Pancreas (tissue), 10 donors: Measurements from ENCODE around the gene MAP2K2. TPM values are rescaled to one million over a fixed set of nuclear protein-coding genes. Genes with fewer than 3 reads are reported as not detected.

Experiments used
- ATAC-seq, 4 donors: fragments of 200-7000 bp; cut with Tn5 transposase; one replicate each; pipeline versions ENCODE4 v1.8.0 to v1.9.1; 2020; ENCODE audit warnings: mild to moderate bottlenecking in 4 of 4, moderate library complexity in 4 of 4
- DNase-seq, 6 donors: peaks; one replicate each; pipeline ENCODE4 v3.0.0-alpha.2; 2020
- FAIRE-seq: peaks from 2 replicates; lab custom pipeline; 2012; peaks lifted over from hg19 to GRCh38; lab: Jason Lieb, UNC
- H3K27ac ChIP-seq, 4 donors: fragments of 200-600 bp; sonication (generic); 1 replicate in 3 of 4; 2 replicates in 1 of 4; pipeline versions ENCODE4 v1.5.0 to v1.8.0; 2020
- H3K27me3 ChIP-seq, 4 donors: fragments of 200-600 bp; one replicate each; pipeline ENCODE4 v1.8.0; 2021
- H3K36me3 ChIP-seq, 3 donors: fragments of 200-600 bp; sonication (generic) in 1 of 3; one replicate each; pipeline versions ENCODE4 v1.5.0 to v1.8.0; 2020 to 2021
- H3K4me1 ChIP-seq, 3 donors: fragments of 200-600 bp; one replicate each; pipeline ENCODE4 v1.8.0; 2021
- H3K4me3 ChIP-seq, 4 donors: fragments of 200-600 bp; sonication (generic) in 2 of 4; one replicate each; pipeline versions ENCODE4 v1.5.0 to v1.8.0; 2020 to 2021
- H3K9me3 ChIP-seq, 4 donors: fragments of 200-600 bp; one replicate each; pipeline ENCODE4 v1.8.0; 2021
- WGBS, 2 donors: extraction: QIAGEN DNeasy Blood & Tissue Kit; methylation state at CpG; one replicate each; pipeline ENCODE4 v1.1.7; 2013; 5-methylcytosine and 5-hydroxymethylcytosine counted together
- intact Hi-C, 3 donors: fragments of 100-400 bp; cut with DNase I; formaldehyde crosslinking; loops; one replicate each; pipeline versions ENCODE4 v1.11.1 to v1.14.2; 2022
- polyA plus RNA-seq, 2 donors: library from polyadenylated mRNA; stranded (reverse); fragments of 200-250 nt; gene quantifications; one replicate each; pipeline ENCODE4 v1.2.3, GENCODE V29; 2013
- total RNA-seq, 6 donors: library from RNA; stranded (reverse); fragmentation: NEBNext Ultra II Directional in 4 of 6; extraction: Animal tissue kit (Norgen Biotek cat#: 25700) in 4 of 6; gene quantifications; one replicate each; pipeline versions ENCODE4 v1.2.1 to v1.2.4, GENCODE V29; 2021 to 2023
- TF ChIP-seq, protein P1 (sequence below), 4 donors: fragments of 200-600 bp; sonication (generic) in 3 of 4; IDR thresholded peaks; one replicate each; pipeline versions ENCODE4 v1.5.0 to v1.8.0; 2021; ENCODE audit warnings: antibody characterized with exemption in 4 of 4
- donor health status: healthy with polysubstance abuse.
- donor health status: DM: no; HTN: no; CAD: no; lungs with moderate emphysema.
- donor health status: DM: no; HTN: no; CAD: no.
- donor health status: control.
- donor health status: control.
- donor health status: Bipolar disorder and iron deficiency.
- donor health status: DM: yes; HTN: yes; CAD: no.
- donor health status: DM: no; HTN: no; CAD: no.
- donor health status: DM: no; HTN: no; CAD: no.
- donor health status: DM: yes; HTN: yes; CAD: no.

The MAP2K2 gene
- total and polyA plus RNA-seq, 8 donors: 52.4 to 183 (median 74.2) TPM

DNA sequence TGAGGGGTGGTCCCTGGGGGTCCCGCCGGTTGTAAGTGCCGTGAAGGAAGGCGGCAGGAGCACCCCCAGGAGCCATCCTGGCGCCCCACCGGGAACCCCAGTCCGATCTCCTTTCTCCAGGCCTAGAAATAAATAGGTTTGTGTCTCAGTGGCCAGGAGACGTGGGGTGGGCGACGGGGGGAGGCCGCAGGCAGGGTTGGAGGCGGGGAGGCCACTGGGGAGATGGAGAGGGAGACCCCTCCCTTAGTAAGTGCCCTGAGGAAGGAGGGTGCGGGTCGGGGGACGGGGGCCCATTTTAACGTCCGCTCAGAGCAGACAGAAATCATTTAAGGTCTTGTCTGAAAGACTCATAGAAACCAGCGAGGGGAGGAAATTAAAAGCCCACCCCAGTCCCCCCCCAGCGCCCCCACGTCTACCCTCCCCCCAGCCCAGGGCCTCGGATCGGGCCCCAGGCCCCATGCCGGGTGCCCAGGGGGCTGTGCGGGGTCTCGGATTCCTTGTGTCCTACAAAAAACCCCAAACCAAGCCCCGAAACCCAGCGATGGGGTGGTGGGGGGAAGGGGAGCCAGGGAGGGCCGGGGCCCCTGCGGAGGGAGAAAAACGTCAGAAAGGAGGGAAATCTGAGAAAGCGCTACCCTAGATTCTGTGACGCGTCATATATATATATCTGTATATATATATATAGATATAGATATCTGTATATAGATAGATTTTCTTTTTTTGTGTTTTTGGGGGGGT lies 76.8 kb downstream of the MAP2K2 start:
- WGBS, 2 donors: 88 to 93% methylated on average over 33 of the region's 33 CpGs
- no peaks in the 10 kb centered on the region for H3K36me3 ChIP-seq
- no peak overlapping the region for H3K27ac ChIP-seq
- no peak overlapping the region for H3K4me3 ChIP-seq
- intact Hi-C loops: no loop called here
- TF ChIP-seq, protein P1, sequence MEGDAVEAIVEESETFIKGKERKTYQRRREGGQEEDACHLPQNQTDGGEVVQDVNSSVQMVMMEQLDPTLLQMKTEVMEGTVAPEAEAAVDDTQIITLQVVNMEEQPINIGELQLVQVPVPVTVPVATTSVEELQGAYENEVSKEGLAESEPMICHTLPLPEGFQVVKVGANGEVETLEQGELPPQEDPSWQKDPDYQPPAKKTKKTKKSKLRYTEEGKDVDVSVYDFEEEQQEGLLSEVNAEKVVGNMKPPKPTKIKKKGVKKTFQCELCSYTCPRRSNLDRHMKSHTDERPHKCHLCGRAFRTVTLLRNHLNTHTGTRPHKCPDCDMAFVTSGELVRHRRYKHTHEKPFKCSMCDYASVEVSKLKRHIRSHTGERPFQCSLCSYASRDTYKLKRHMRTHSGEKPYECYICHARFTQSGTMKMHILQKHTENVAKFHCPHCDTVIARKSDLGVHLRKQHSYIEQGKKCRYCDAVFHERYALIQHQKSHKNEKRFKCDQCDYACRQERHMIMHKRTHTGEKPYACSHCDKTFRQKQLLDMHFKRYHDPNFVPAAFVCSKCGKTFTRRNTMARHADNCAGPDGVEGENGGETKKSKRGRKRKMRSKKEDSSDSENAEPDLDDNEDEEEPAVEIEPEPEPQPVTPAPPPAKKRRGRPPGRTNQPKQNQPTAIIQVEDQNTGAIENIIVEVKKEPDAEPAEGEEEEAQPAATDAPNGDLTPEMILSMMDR (IDR thresholded peaks at IDR 0.05): no peak
- H3K4me1 ChIP-seq: peaks cover 9 to 13% (median 12%) of the 10 kb centered on the region in 3 donors
- ATAC-seq (no peak), FAIRE-seq (no peak), DNase-seq (no peak)
- no peaks in the 10 kb centered on the region for H3K27me3 ChIP-seq
- H3K9me3 ChIP-seq: no peaks in the 10 kb centered on the region

DNA sequence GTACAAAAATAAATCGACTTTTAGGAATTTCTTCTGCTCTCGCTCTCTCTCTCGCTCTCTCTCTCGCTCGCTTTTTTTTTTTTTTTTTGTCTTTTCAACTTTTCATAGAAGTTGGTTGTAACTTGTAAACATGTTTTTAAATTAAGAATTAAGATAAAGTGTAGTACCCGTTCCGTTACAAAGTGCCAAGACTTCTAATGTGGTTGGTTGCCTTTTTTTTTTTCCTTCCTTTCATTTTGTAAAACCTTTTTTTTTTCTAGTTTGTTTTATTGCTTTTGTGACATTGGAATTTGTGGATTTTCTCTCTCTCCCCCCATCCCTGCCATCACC lies 77.6 kb downstream of the MAP2K2 start:
- Histone ChIP-seq H3K27ac (no peak overlapping the region), H3K27me3 (no peaks in the 10 kb centered on the region), H3K4me1 (peaks cover 10 to 14% (median 12%) of the 10 kb centered on the region in 3 donors), H3K4me3 (no peak overlapping the region), H3K9me3 (no peaks in the 10 kb centered on the region), H3K36me3 (no peaks in the 10 kb centered on the region)
- TF ChIP-seq, protein P1 (IDR thresholded peaks at IDR 0.05): no peak
- ATAC-seq (no peak), DNase-seq (no peak), FAIRE-seq (no peak)
- 81% methylated on average over 7 of the region's 7 CpGs for WGBS, 2 donors
- intact Hi-C loops: no loop called here

DNA sequence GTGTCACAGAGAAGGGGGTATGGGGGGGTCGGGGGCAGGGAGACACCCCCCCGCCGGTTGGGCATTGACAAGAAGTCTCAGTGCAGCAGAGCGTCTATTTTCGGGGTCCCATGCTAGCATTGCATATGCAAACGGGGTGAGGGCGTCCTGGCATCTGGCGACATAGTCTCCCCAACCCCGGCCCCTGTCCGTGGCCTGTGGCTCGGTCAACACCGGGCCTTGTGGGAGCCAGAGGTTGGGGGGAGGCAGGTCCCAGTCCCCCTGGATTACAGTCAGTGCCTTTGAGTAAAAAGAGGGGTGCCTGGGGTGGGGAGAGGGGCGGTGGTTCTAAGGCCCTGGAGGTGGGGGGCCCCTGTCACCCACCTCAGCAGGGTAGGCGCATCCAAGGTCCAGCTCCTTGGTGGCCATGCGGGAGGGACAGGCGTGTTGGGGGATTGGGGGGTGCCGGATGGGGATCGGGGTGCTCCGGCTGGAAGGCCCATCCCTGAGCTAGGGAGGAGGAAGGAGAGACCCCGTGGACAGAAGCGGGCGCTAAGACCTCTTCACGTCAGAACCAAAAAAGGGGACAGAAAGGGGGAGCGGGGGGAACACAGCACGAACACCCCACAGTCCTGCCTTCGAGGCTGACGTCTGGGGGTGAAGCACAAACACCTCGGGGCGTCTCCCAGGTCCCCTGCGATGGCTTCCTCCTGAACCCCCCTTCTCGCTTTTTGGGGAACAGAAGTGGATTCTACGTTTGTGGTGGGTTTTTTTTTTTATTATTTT lies 78.1 kb downstream of the MAP2K2 start:
- Histone ChIP-seq H3K4me1 (peaks cover 10 to 14% (median 12%) of the 10 kb centered on the region in 3 donors), H3K27me3 (no peaks in the 10 kb centered on the region), H3K9me3 (no peaks in the 10 kb centered on the region), H3K36me3 (no peaks in the 10 kb centered on the region), H3K27ac (no peak overlapping the region), H3K4me3 (no peak overlapping the region)
- FAIRE-seq (no peak), DNase-seq (no peak), ATAC-seq (no peak)
- TF ChIP-seq, protein P1 (IDR thresholded peaks at IDR 0.05): no peak
- intact Hi-C loops: no loop called here
- WGBS, 2 donors: 91 to 92% methylated on average over 32 of the region's 32 CpGs

DNA sequence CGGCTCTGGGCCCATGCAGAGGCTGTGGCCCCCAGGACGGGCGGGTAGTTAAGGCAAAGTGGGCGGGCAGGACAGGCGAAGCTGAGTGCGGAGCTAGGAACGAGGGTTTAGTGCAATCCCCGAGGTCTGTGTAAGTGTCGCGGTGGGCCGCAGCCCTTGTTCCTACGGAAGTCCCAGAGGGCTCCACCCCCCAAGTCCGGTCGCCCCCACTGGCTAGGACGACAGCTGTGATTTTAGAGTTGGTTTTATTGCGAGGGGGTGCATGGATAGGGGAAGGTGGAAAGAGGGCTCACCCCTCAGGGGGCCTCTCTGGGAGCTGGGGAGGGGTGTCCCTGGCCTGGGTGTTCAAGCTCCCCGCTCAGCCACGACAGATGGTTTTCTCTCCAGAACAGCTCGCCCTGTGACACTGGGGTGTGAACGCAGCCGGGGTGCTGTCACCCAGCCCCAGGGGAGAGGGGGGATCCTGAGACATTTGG lies 78.9 kb downstream of the MAP2K2 start:
- H3K4me1 ChIP-seq: peaks cover 10 to 14% (median 12%) of the 10 kb centered on the region in 3 donors
- 83 to 87% methylated on average over 19 to 21 of the region's 21 CpGs for WGBS, 2 donors
- DNase-seq (no peak), FAIRE-seq (no peak), ATAC-seq (no peak)
- TF ChIP-seq, protein P1 (IDR thresholded peaks at IDR 0.05): no peak
- no peaks in the 10 kb centered on the region for H3K9me3 ChIP-seq
- H3K27ac ChIP-seq: no peak overlapping the region
- H3K4me3 ChIP-seq: no peak overlapping the region
- intact Hi-C loops: no loop called here
- H3K27me3 ChIP-seq: no peaks in the 10 kb centered on the region
- no peaks in the 10 kb centered on the region for H3K36me3 ChIP-seq
